ENCODE measurements around the gene DHX38. TPM values are rescaled to one million over a fixed set of nuclear protein-coding genes. Genes with fewer than 3 reads are reported as not detected.

Gene DHX38
- total RNA-seq, 1 experiment from 2014 or later, result 71.0 TPM

- Histone ChIP-seq H3K4me1 (ENCODE audit: control insufficient read depth in 1 of 2, insufficient read depth in 2 of 2, low read length in 2 of 2) (no peaks in the 10 kb centered on the region), H3K9me2 (ENCODE audit: insufficient read depth) (no peaks in the 10 kb centered on the region), H4K20me1 (ENCODE audit: insufficient read depth) (no peaks in the 10 kb centered on the region), H3K9me3 (ENCODE audit: control insufficient read depth in 1 of 2, insufficient read depth in 1 of 2, low read depth in 1 of 2, low read length in 2 of 2) (no peaks in the 10 kb centered on the region), H3K27ac (ENCODE audit: low read depth, low read length) (no peak overlapping the region), H3K9ac (ENCODE audit: low read length) (no peak overlapping the region), H3K27me3 (ENCODE audit: insufficient read depth, low read length) (peaks cover 20% of the 10 kb centered on the region), H3K4me3 (replicated peaks in 1 of 2; ENCODE audit: low read depth in 1 of 2, low read length in 2 of 2) (no peak overlapping the region), H3K36me3 (ENCODE audit: control insufficient read depth in 1 of 2, insufficient read depth in 2 of 2, low read length in 2 of 2) (no peaks in the 10 kb centered on the region), H2AFZ (ENCODE audit: low read depth, low read length, poor library complexity, severe bottlenecking) (no peak overlapping the region), H3K79me2 (ENCODE audit: insufficient read depth, low read length) (no peaks in the 10 kb centered on the region), H3K4me2 (ENCODE audit: low read length) (no peak overlapping the region)
- BruUV-seq (replicated peaks), result no TSS peak
- TF ChIP-seq EZH2 (IDR thresholded peaks at IDR 0.05) (no peak), RAD21 (IDR thresholded peaks at IDR 0.05; ENCODE audit: low read depth) (peak; percentile 72), ATF3 (IDR thresholded peaks at IDR 0.05) (no peak), CTCF (IDR thresholded peaks at IDR 0.05 in 2 of 3, conservative IDR thresholded peaks at IDR 0.05 in 1 of 3; ENCODE audit: borderline replicate concordance in 1 of 3, insufficient read depth in 1 of 3, low read depth in 2 of 3, low read length in 2 of 3) (peak; percentile 53 to 64 (median 56); a peak in 5 of 6 replicates)
- ChIA-PET POLR2A (no interaction called here), CTCF (interaction anchor here (0.6 to 1.2 kb wide), 6 partner anchors 13 to 1968 kb away, joined by 3 to 7 read pairs (median 4); partner anchors contain the start of genes DHX38 and TXNL4B), RAD21 (ENCODE audit: low non-redundant PET in 1 of 2, low total read pairs in 2 of 2, uncharacterized antibody in 2 of 2, unreplicated experiment in 2 of 2) (no interaction called here)
- ATAC-seq (peak; percentile 79), DNase-seq (ENCODE audit: low read depth, low spot score) (peak; percentile 13)
- intact Hi-C loops (cut with micrococcal nuclease), result loop anchor here (1.0 kb wide), 1 partner anchor 33 kb away; no protein-coding TSS in a partner anchor
Observed at GRCh38 chr16:72066747-72067146, 26.9 kb upstream of the DHX38 start.

GRCh38 chr16:72068930-72069329 lies 24.7 kb upstream of the DHX38 start:
- TF ChIP-seq SIN3A (IDR thresholded peaks at IDR 0.05; ENCODE audit: low read depth) (no peak), EZH2phosphoT487 (IDR thresholded peaks at IDR 0.05; ENCODE audit: borderline replicate concordance) (no peak), YY1 (IDR thresholded peaks at IDR 0.05; ENCODE audit: extremely low read depth, insufficient replicate concordance, low read depth, low read length) (no peak), CBX3 (IDR thresholded peaks at IDR 0.05; ENCODE audit: low read depth) (no peak), CEBPB (IDR thresholded peaks at IDR 0.05; ENCODE audit: low read depth) (no peak), ZFX (IDR thresholded peaks at IDR 0.05) (no peak), POLR2A (IDR thresholded peaks at IDR 0.05; ENCODE audit: borderline replicate concordance, extremely low read depth, insufficient read depth, insufficient read length) (no peak), RAD21 (IDR thresholded peaks at IDR 0.05; ENCODE audit: low read depth) (no peak), EZH2 (IDR thresholded peaks at IDR 0.05) (no peak), ATF3 (IDR thresholded peaks at IDR 0.05) (no peak), SRF (IDR thresholded peaks at IDR 0.05; ENCODE audit: low read depth) (no peak), CTCF (IDR thresholded peaks at IDR 0.05 in 2 of 3, conservative IDR thresholded peaks at IDR 0.05 in 1 of 3; ENCODE audit: borderline replicate concordance in 1 of 3, insufficient read depth in 1 of 3, low read depth in 2 of 3, low read length in 2 of 3) (no peak), POLR2AphosphoS5 (IDR thresholded peaks at IDR 0.05; ENCODE audit: low read depth, low read length) (no peak)
- H3K36me3 ChIP-seq (ENCODE audit: control insufficient read depth in 1 of 2, insufficient read depth in 2 of 2, low read length in 2 of 2), result no peaks in the 10 kb centered on the region
- CTCF ChIA-PET, result no interaction called here
- no TSS peak for BruUV-seq (replicated peaks)
- H3K27me3 ChIP-seq (ENCODE audit: insufficient read depth, low read length), result peaks cover 12% of the 10 kb centered on the region
- no peaks in the 10 kb centered on the region for H3K9me2 ChIP-seq (ENCODE audit: insufficient read depth)
- no peak for ATAC-seq
- no peaks in the 10 kb centered on the region for H3K9me3 ChIP-seq (ENCODE audit: control insufficient read depth in 1 of 2, insufficient read depth in 1 of 2, low read depth in 1 of 2, low read length in 2 of 2)
- no peak overlapping the region for H3K4me3 ChIP-seq (replicated peaks in 1 of 2; ENCODE audit: low read depth in 1 of 2, low read length in 2 of 2)
- no peak overlapping the region for H3K4me2 ChIP-seq (ENCODE audit: low read length)
- H3K9ac ChIP-seq (ENCODE audit: low read length), result no peak overlapping the region
- POLR2A ChIA-PET, result no interaction called here
- intact Hi-C loops (cut with micrococcal nuclease), result no loop called here
- RAD21 ChIA-PET (ENCODE audit: low non-redundant PET in 1 of 2, low total read pairs in 2 of 2, uncharacterized antibody in 2 of 2, unreplicated experiment in 2 of 2), result no interaction called here
- no peak for DNase-seq (ENCODE audit: low read depth, low spot score)
- H3K27ac ChIP-seq (ENCODE audit: low read depth, low read length), result no peak overlapping the region
- no peaks in the 10 kb centered on the region for H4K20me1 ChIP-seq (ENCODE audit: insufficient read depth)
- H3K79me2 ChIP-seq (ENCODE audit: insufficient read depth, low read length), result no peaks in the 10 kb centered on the region
- H2AFZ ChIP-seq (ENCODE audit: low read depth, low read length, poor library complexity, severe bottlenecking), result no peak overlapping the region
- H3K4me1 ChIP-seq (ENCODE audit: control insufficient read depth in 1 of 2, insufficient read depth in 2 of 2, low read length in 2 of 2), result no peaks in the 10 kb centered on the region

Measured in HCT116 (cell line).